Testis (tissue), 3 donors: Measurements from ENCODE around the gene TTLL9. TPM values are rescaled to one million over a fixed set of nuclear protein-coding genes. Genes with fewer than 3 reads are reported as not detected.

Source experiments
- DNase-seq: peaks from one replicate; pipeline ENCODE4 v3.0.0-alpha.2; 2019
- H3K27ac ChIP-seq, 2 donors: fragments of 200-600 bp; sonication (generic); one replicate each; pipeline ENCODE4 v1.5.1; 2019
- H3K27me3 ChIP-seq: fragments of 200-600 bp; sonication (generic); one replicate; pipeline ENCODE4 v1.5.1; 2019
- H3K36me3 ChIP-seq: fragments of 200-600 bp; sonication (generic); one replicate; pipeline ENCODE4 v1.5.1; 2017; ENCODE audit warnings: low read depth; ENCODE audit errors: missing control alignments
- H3K4me1 ChIP-seq: fragments of 200-600 bp; sonication (generic); one replicate; pipeline ENCODE4 v1.5.1; 2019
- H3K4me3 ChIP-seq, 2 donors: fragments of 200-600 bp; sonication (generic); one replicate each; pipeline ENCODE4 v1.5.1; 2017 to 2019
- H3K9me3 ChIP-seq: fragments of 200-600 bp; sonication (generic); one replicate; pipeline ENCODE4 v1.5.1; 2017
- POLR2A ChIP-seq: fragments of 450-650 bp; IDR thresholded peaks from one replicate; pipeline ENCODE4 v1.6.1; 2017; ENCODE audit warnings: antibody characterized with exemption, mild to moderate bottlenecking, moderate library complexity
- whole genome bisulfite sequencing, 2 donors: methylation state at CpG; one replicate each; pipeline ENCODE4 v1.1.5; 2018; 5-methylcytosine and 5-hydroxymethylcytosine counted together
- intact Hi-C: fragments of 100-400 bp; cut with DNase I; formaldehyde crosslinking; loops from one replicate; pipeline ENCODE4 v1.15.1; 2023; ENCODE audit warnings: low total_unique reads
- polyA plus RNA-seq: library from polyadenylated mRNA; stranded (reverse); fragments of 350-450 nt; fragmentation: Illumina TruSeq; extraction: RNeasy Lipid Tissue Mini Kit (QIAGEN cat#74804); gene quantifications from one replicate; pipeline ENCODE4 v1.2.3, GENCODE V29; 2014; ENCODE audit warnings: low read depth, low replicate concordance; ENCODE audit not compliant: insufficient read depth
- total RNA-seq, 2 donors: library from RNA; depleted of rRNA; stranded (reverse); fragments of >200 nt; gene quantifications; one replicate each; pipeline ENCODE4 v1.2.3, GENCODE V29; 2016
- TF ChIP-seq, protein P1 (sequence below), 3 experiments: fragments of 450-650 bp in 2 of 3; fragments of 200-600 bp in 1 of 3; sonication (generic) in 1 of 3; IDR thresholded peaks; one replicate each; pipeline ENCODE4 v1.5.1; 2016 to 2019; ENCODE audit warnings: antibody characterized with exemption in 3 of 3, mild to moderate bottlenecking in 2 of 3, moderate library complexity in 1 of 3

The TTLL9 gene
- total and polyA plus RNA-seq, 3 donors from 2014 or later: 8.7 to 32.7 (median 19.1) TPM

DNA sequence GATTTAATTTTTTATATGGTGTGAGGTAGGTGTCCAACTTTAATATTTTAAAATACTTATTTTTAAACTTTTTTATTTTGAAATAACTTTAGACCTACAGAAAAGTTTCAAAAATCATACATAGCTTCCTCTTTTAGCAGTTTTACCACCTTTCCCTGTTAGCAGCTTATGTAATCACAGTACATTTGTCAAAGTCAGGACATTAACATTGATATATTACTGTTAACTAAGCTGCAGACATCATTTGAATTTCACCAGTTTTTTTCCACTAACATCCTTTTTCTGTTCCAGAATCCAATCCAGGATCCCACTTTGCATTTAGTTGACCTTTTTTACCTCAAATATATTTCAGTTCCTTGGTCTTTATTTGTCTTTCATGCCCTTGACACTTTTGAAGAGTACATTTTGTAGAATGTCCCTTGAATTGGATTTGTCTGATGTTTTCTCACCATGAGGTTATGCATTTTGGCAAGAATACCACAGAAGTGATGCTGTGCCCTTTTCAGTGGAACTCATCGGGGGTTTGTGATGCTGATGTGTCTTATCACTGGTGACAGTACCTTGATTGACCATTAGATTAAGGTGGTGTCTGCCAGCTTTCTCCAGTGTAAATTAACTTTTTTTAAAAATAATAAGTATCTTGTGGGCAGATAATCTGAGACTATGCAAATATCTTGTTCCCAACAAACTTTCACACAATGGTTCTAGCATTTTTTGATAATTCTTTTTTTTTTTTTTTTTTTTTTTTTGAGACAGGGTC lies 33.4 kb downstream of the TTLL9 start:
- DNase-seq: no peak
- Histone ChIP-seq H3K36me3 (no peaks in the 10 kb centered on the region), H3K4me3 (no peak overlapping the region), H3K4me1 (no peaks in the 10 kb centered on the region), H3K9me3 (no peaks in the 10 kb centered on the region), H3K27me3 (no peaks in the 10 kb centered on the region), H3K27ac (no peak overlapping the region)
- intact Hi-C loops: no loop called here
- TF ChIP-seq, protein P1, sequence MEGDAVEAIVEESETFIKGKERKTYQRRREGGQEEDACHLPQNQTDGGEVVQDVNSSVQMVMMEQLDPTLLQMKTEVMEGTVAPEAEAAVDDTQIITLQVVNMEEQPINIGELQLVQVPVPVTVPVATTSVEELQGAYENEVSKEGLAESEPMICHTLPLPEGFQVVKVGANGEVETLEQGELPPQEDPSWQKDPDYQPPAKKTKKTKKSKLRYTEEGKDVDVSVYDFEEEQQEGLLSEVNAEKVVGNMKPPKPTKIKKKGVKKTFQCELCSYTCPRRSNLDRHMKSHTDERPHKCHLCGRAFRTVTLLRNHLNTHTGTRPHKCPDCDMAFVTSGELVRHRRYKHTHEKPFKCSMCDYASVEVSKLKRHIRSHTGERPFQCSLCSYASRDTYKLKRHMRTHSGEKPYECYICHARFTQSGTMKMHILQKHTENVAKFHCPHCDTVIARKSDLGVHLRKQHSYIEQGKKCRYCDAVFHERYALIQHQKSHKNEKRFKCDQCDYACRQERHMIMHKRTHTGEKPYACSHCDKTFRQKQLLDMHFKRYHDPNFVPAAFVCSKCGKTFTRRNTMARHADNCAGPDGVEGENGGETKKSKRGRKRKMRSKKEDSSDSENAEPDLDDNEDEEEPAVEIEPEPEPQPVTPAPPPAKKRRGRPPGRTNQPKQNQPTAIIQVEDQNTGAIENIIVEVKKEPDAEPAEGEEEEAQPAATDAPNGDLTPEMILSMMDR (IDR thresholded peaks at IDR 0.05): no peak
- TF ChIP-seq POLR2A: no peak
- WGBS, 2 donors: 67 to 78% methylated on average over 1 of the region's 1 CpG

DNA sequence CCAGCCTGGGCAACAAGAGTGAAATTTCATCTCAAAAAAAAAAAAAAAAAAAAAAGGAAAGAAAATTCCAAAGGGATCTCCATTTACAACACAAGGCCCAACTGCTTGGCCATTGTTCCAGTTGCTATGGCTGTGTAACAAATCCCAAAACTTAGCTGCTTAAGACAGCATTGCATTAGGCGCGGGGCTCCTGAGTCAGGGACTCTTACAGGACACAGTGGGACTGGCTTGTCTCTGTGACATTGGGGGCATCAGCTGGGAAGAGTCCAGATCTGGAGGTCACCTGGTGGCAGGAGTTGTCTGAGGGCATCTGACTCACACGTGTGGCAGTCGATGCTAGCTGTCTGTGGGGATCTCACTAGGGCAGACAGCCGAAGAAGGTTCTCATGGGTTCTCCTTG lies 35.6 kb downstream of the TTLL9 start:
- TF ChIP-seq POLR2A: no peak
- TF ChIP-seq, protein P1 (IDR thresholded peaks at IDR 0.05): no peak
- Histone ChIP-seq H3K4me3 (no peak overlapping the region), H3K4me1 (no peaks in the 10 kb centered on the region), H3K36me3 (no peaks in the 10 kb centered on the region), H3K9me3 (no peaks in the 10 kb centered on the region), H3K27me3 (no peaks in the 10 kb centered on the region), H3K27ac (no peak overlapping the region)
- WGBS, 2 donors: 75 to 80% methylated on average over 4 to 5 of the region's 5 CpGs
- no peak for DNase-seq
- intact Hi-C loops: no loop called here

DNA sequence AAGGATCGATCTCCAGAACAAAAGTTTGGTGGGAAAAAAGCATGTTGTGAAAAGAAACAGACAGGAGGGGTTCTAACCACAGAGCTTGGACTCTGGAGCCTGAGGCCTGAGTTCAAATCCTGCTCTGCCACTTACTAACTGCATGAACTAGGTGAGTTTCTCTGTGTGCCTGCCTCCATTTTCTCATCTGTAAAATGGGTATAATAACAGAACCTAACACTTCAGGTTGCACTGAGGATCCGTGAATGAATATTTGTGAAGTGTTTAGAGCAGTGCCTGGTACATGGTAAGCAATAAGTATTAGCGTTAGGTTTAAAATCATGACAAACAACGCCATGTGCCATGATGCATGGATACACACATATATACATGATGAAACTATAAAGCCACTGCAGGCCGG lies 36.6 kb downstream of the TTLL9 start:
- WGBS, 2 donors: 96 to 97% methylated on average over 5 of the region's 5 CpGs
- Histone ChIP-seq H3K27ac (no peak overlapping the region), H3K9me3 (no peaks in the 10 kb centered on the region), H3K4me1 (no peaks in the 10 kb centered on the region), H3K4me3 (no peak overlapping the region), H3K36me3 (no peaks in the 10 kb centered on the region), H3K27me3 (no peaks in the 10 kb centered on the region)
- intact Hi-C loops: no loop called here
- peak; percentile 4 for DNase-seq
- TF ChIP-seq POLR2A: no peak
- TF ChIP-seq, protein P1 (IDR thresholded peaks at IDR 0.05): no peak

DNA sequence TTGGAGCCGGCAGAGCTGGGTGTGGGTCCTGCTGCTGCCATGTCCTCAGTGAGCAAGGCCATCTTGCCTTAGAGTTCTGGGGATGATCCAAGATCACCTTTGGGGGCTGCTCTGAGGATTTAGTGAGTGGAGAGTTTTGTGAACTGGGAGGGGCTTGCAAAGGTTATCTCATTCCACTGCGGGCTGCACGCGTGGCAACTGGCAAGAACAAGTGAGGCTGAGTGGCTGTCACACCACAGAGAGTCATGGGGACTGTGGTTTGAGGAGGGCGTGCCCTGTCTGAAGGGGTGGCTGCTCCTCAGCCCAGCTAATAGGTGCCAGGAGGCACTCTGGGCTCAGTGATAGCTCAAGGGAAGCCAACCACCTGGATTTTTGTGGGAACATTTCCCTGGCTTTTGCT lies 37.6 kb downstream of the TTLL9 start:
- Histone ChIP-seq H3K27ac (no peak overlapping the region), H3K4me3 (no peak overlapping the region), H3K4me1 (no peaks in the 10 kb centered on the region), H3K27me3 (no peaks in the 10 kb centered on the region), H3K36me3 (no peaks in the 10 kb centered on the region), H3K9me3 (no peaks in the 10 kb centered on the region)
- peak; percentile 9 for DNase-seq
- no peak for TF ChIP-seq POLR2A
- TF ChIP-seq, protein P1 (IDR thresholded peaks at IDR 0.05): no peak
- intact Hi-C loops: no loop called here
- WGBS, 2 donors: 82 to 98% methylated on average over 5 of the region's 5 CpGs

DNA sequence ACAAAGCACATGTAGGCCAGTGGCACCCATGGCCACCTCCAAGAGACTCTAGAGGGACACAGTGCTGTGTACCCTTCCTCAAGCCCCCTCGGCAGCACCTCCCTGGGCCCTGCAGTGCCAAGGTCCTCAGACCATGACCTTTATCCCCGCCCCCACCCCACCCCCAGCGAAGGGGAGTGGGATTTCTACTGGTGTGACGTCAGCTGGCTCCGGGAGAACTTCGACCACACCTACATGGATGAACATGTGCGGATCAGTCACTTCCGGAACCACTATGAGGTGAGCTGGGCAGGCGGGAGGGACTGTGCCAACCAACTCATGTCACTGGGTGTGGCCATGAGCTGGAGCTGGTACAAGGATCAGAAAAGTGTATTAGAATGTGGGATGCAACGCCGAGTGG lies 38.0 kb downstream of the TTLL9 start:
- intact Hi-C loops: no loop called here
- H3K36me3 ChIP-seq: no peaks in the 10 kb centered on the region
- H3K4me1 ChIP-seq: no peaks in the 10 kb centered on the region
- 87 to 94% methylated on average over 11 of the region's 11 CpGs for WGBS, 2 donors
- no peaks in the 10 kb centered on the region for H3K27me3 ChIP-seq
- DNase-seq: no peak
- H3K27ac ChIP-seq: no peak overlapping the region
- H3K9me3 ChIP-seq: no peaks in the 10 kb centered on the region
- TF ChIP-seq, protein P1 (IDR thresholded peaks at IDR 0.05): no peak
- no peak for TF ChIP-seq POLR2A
- no peak overlapping the region for H3K4me3 ChIP-seq
